ENCODE data around the gene NLRP1.

GRCh38 chr17:5541610-5542202 lies 42.6 kb downstream of the NLRP1 start:
- TF ChIP-seq POLR2A (IDR thresholded peaks at IDR 0.05; ENCODE audit: low read depth) (no peak), CTCF (IDR thresholded peaks at IDR 0.05) (no peak), EP300 (IDR thresholded peaks at IDR 0.05) (no peak), POLR2AphosphoS5 (IDR thresholded peaks at IDR 0.05) (no peak)
